Thoracic aorta (tissue), 2 donors: Measurements from ENCODE around the gene C14orf93. TPM values are rescaled to one million over a fixed set of nuclear protein-coding genes. Genes with fewer than 3 reads are reported as not detected.
"Not testable (repeated sequence)": the region's sequence is repeated elsewhere in the genome, so short reads cannot be mapped to it uniquely, and the experiment has no call there.

ENCODE experiments used
- ATAC-seq: fragments of 150-250 bp; one replicate; pipeline ENCODE4 v1.8.0; 2017; ENCODE audit warnings: low read depth; ENCODE audit not compliant: insufficient number of reproducible peaks, low FRiP score
- DNase-seq: peaks from one replicate; pipeline ENCODE4 v3.0.0-alpha.2; 2020; ENCODE audit warnings: low spot score
- H3K27ac ChIP-seq, 2 donors: fragments of 200-600 bp; sonication (generic); 1 replicate in 1 of 2; 2 replicates in 1 of 2; pipeline ENCODE4 v1.5.1; 2016; ENCODE audit warnings: mild to moderate bottlenecking in 2 of 2, moderate library complexity in 2 of 2
- H3K27me3 ChIP-seq: fragments of 200-600 bp; sonication (generic); replicated peaks from 2 replicates; pipeline ENCODE4 v1.6.0; 2016; ENCODE audit warnings: mild to moderate bottlenecking; ENCODE audit not compliant: insufficient read depth
- H3K36me3 ChIP-seq: fragments of 200-600 bp; sonication (generic); one replicate; pipeline ENCODE4 v1.5.1; 2016
- H3K4me1 ChIP-seq, 2 donors: fragments of 200-600 bp; sonication (generic); 1 replicate in 1 of 2; 2 replicates in 1 of 2; pipeline versions ENCODE4 v1.5.1 to v1.6.0; 2016; ENCODE audit warnings: low read depth in 2 of 2, mild to moderate bottlenecking in 1 of 2; ENCODE audit not compliant: control insufficient read depth in 1 of 2
- H3K4me3 ChIP-seq: fragments of 200-600 bp; sonication (generic); 2 replicates; pipeline ENCODE4 v1.5.1; 2016; ENCODE audit warnings: mild to moderate bottlenecking
- H3K9me3 ChIP-seq: fragments of 200-600 bp; sonication (generic); 2 replicates; pipeline ENCODE4 v1.5.1; 2016
- CTCF ChIP-seq: fragments of 200-600 bp; sonication (generic); IDR thresholded peaks from one replicate; pipeline ENCODE4 v1.5.1; 2019; ENCODE audit warnings: antibody characterized with exemption
- total RNA-seq, 2 donors: library from RNA; depleted of rRNA; stranded (reverse); fragments of >200 nt; gene quantifications; one replicate each; pipeline versions ENCODE4 v1.1.0 to v1.2.3, GENCODE V29; 2016

C14orf93 gene
- total RNA-seq, 2 donors from 2014 or later, result 9.3 to 19.7 TPM

GRCh38 chr14:22955702-22956569 lies 54.0 kb downstream of the C14orf93 start:
- Histone ChIP-seq H3K9me3 (no peaks in the 10 kb centered on the region), H3K27ac (peak overlapping the region; percentile 95 to 96), H3K4me1 (peaks cover 6 to 10% of the 10 kb centered on the region in 2 donors), H3K27me3 (no peaks in the 10 kb centered on the region), H3K36me3 (peaks cover 7% of the 10 kb centered on the region), H3K4me3 (peak overlapping the region; percentile 95)
- TF ChIP-seq CTCF, result no peak
- ATAC-seq (no peak), DNase-seq (no peak)

GRCh38 chr14:22952418-22952817 lies 57.5 kb downstream of the C14orf93 start:
- Histone ChIP-seq H3K36me3 (peaks cover 14% of the 10 kb centered on the region), H3K27ac (no peak overlapping the region), H3K9me3 (no peaks in the 10 kb centered on the region), H3K4me1 (peaks cover 6 to 10% of the 10 kb centered on the region in 2 donors), H3K4me3 (no peak overlapping the region), H3K27me3 (no peaks in the 10 kb centered on the region)
- TF ChIP-seq CTCF, result no peak
- DNase-seq, result no peak
- no peak for ATAC-seq

- not testable (repeated sequence) for H3K27ac ChIP-seq, H3K27me3 ChIP-seq, H3K4me1 ChIP-seq, H3K4me3 ChIP-seq, DNase-seq, H3K9me3 ChIP-seq, ATAC-seq
- peaks cover 19% of the 10 kb centered on the region for H3K36me3 ChIP-seq
These were observed 58.1 kb downstream of the C14orf93 start for GRCh38 chr14:22951795-22952194.

GRCh38 chr14:22945642-22946041 lies 64.3 kb downstream of the C14orf93 start:
- no peak for DNase-seq
- no peak for ATAC-seq
- no peak overlapping the region for H3K4me3 ChIP-seq
- no peak overlapping the region for H3K27ac ChIP-seq
- H3K36me3 ChIP-seq, result peaks cover 23% of the 10 kb centered on the region
- no peaks in the 10 kb centered on the region for H3K9me3 ChIP-seq
- no peak for TF ChIP-seq CTCF
- no peaks in the 10 kb centered on the region for H3K4me1 ChIP-seq
- no peaks in the 10 kb centered on the region for H3K27me3 ChIP-seq

GRCh38 chr14:22939684-22940083 lies 70.3 kb downstream of the C14orf93 start:
- Histone ChIP-seq H3K36me3 (peaks cover 3% of the 10 kb centered on the region), H3K27ac (no peak overlapping the region), H3K4me1 (no peaks in the 10 kb centered on the region), H3K4me3 (no peak overlapping the region), H3K9me3 (no peaks in the 10 kb centered on the region), H3K27me3 (no peaks in the 10 kb centered on the region)
- TF ChIP-seq CTCF, result no peak
- ATAC-seq (no peak), DNase-seq (no peak)

Other genes with a start within 250 kb of the C14orf93 start
- gene OXA1L, start 243.5 kb downstream of the C14orf93 start, total RNA-seq, result 10 to 100 TPM; 72.2 to 72.6 TPM
- 10 to 100 TPM; 34.4 to 38.5 TPM for gene SLC7A7, start 194.7 kb downstream of the C14orf93 start, total RNA-seq
- gene MRPL52, start 180.3 kb downstream of the C14orf93 start, total RNA-seq, result 10 to 100 TPM; 17.3 to 65.0 TPM
- gene MMP14, start 173.6 kb downstream of the C14orf93 start, total RNA-seq, result 100 to 1,000 TPM; 160 to 182 TPM
- 100 to 1,000 TPM; 158 to 209 TPM for gene LRP10, start 138.4 kb downstream of the C14orf93 start, total RNA-seq
- gene REM2, start 126.9 kb downstream of the C14orf93 start, total RNA-seq, result under 1 TPM in 1 of 2 donors, not detected in 1; 0.28 TPM
- 100 to 1,000 TPM in 1 of 2 donors, 10 to 100 TPM in 1; 75.9 to 731 TPM for gene RBM23, start 91.0 kb downstream of the C14orf93 start, total RNA-seq
- 10 to 100 TPM; 27.8 to 30.5 TPM for gene PRMT5, start 80.8 kb downstream of the C14orf93 start, total RNA-seq
- gene HAUS4, start 53.1 kb downstream of the C14orf93 start, total RNA-seq, result 10 to 100 TPM; 31.4 to 47.7 TPM
- gene AJUBA, start 27.6 kb downstream of the C14orf93 start, total RNA-seq, result 10 to 100 TPM in 1 of 2 donors, 1 to 10 TPM in 1; 9.7 to 35.3 TPM
- gene PSMB5, start 24.8 kb upstream of the C14orf93 start, total RNA-seq, result 10 to 100 TPM; 47.4 to 79.7 TPM
- gene PSMB11, start 32.1 kb upstream of the C14orf93 start, total RNA-seq, result not detected
- gene CDH24, start 47.4 kb upstream of the C14orf93 start, total RNA-seq, result 1 to 10 TPM; 1.1 to 6.2 TPM
- 100 to 1,000 TPM; 117 to 154 TPM for gene ACIN1, start 85.0 kb upstream of the C14orf93 start, total RNA-seq
- 10 to 100 TPM; 18.0 to 18.4 TPM for gene C14orf119, start 85.4 kb upstream of the C14orf93 start, total RNA-seq
- 1 to 10 TPM in 1 of 2 donors, not detected in 1; 1.1 TPM for gene CIROP, start 94.8 kb upstream of the C14orf93 start, total RNA-seq
- not detected for gene CEBPE, start 109.1 kb upstream of the C14orf93 start, total RNA-seq
- 10 to 100 TPM; 18.4 to 28.0 TPM for gene SLC7A8, start 173.5 kb upstream of the C14orf93 start, total RNA-seq
- gene RNF212B, start 227.8 kb upstream of the C14orf93 start, total RNA-seq, result not detected